SU-DHL-6 (cell line): ENCODE measurements around the gene GRK6.

ENCODE experiments used
- H2AFZ ChIP-seq: fragments of 200-600 bp; sonication (generic); 2 replicates; pipeline ENCODE4 v1.6.1; 2014; ENCODE audit warnings: low read depth, mild to moderate bottlenecking, moderate library complexity, mixed read lengths, antibody characterized with exemption, low read length; ENCODE audit not compliant: severe bottlenecking
- H3F3A ChIP-seq: fragments of 200-600 bp; shearing (Covaris generic); 2 replicates; pipeline ENCODE4 v1.6.0; 2016; ENCODE audit warnings: antibody characterized with exemption, mild to moderate bottlenecking; ENCODE audit not compliant: insufficient read depth
- H3K27ac ChIP-seq: fragments of 200-600 bp; sonication (generic); 2 replicates; pipeline ENCODE4 v1.5.1; 2016; ENCODE audit warnings: low read depth, mild to moderate bottlenecking, low read length, moderate library complexity, mixed read lengths
- H3K27me3 ChIP-seq: fragments of 200-600 bp; sonication (generic), shearing (Covaris generic); 2 replicates; pipeline ENCODE4 v1.6.0; 2014; ENCODE audit warnings: mild to moderate bottlenecking, low read length
- H3K36me3 ChIP-seq: fragments of 200-600 bp; sonication (generic); 2 replicates; pipeline ENCODE4 v1.6.1; 2014; ENCODE audit warnings: mild to moderate bottlenecking, low read length, mixed read lengths
- H3K4me2 ChIP-seq: fragments of 300-600, 200-600 bp; shearing (Covaris generic), sonication (generic); 2 replicates; pipeline ENCODE4 v1.6.0; 2014; ENCODE audit warnings: low read length, low read depth, mild to moderate bottlenecking; ENCODE audit not compliant: poor library complexity, severe bottlenecking
- H3K4me3 ChIP-seq: fragments of 200-600 bp; sonication (generic); 2 replicates; pipeline ENCODE4 v1.5.1; 2014; ENCODE audit warnings: antibody characterized with exemption, low read length, mild to moderate bottlenecking, mixed read lengths; ENCODE audit not compliant: insufficient read depth, poor library complexity, severe bottlenecking
- H3K79me2 ChIP-seq: fragments of 200-600 bp; sonication (generic); 2 replicates; pipeline ENCODE4 v1.6.1; 2014; ENCODE audit warnings: mild to moderate bottlenecking, low read length, moderate library complexity; ENCODE audit not compliant: insufficient read depth
- H3K9ac ChIP-seq: fragments of 200-600 bp; sonication (generic); 2 replicates; pipeline ENCODE4 v1.7.0; 2014; ENCODE audit warnings: mild to moderate bottlenecking, low read length
- H3K9me2 ChIP-seq: fragments of 200-600 bp; sonication (generic); replicated peaks from 2 replicates; pipeline ENCODE4 v1.6.1; 2014; ENCODE audit warnings: low read length; ENCODE audit not compliant: insufficient read depth
- H3K9me3 ChIP-seq: fragments of 200-600 bp; sonication (generic); 2 replicates; pipeline ENCODE4 v1.6.1; 2014; ENCODE audit warnings: low read length, mixed read lengths; ENCODE audit not compliant: insufficient read depth
- H4K20me1 ChIP-seq: fragments of 200-600 bp; sonication (generic); 2 replicates; pipeline ENCODE4 v1.6.1; 2014; ENCODE audit warnings: low read depth, mild to moderate bottlenecking, antibody characterized with exemption, low read length, moderate library complexity, mixed read lengths
- EZH2phosphoT487 ChIP-seq: fragments of 200-600 bp; sonication (generic), shearing (Covaris generic); conservative IDR thresholded peaks from 2 replicates; pipeline ENCODE4 v1.6.1; 2018; ENCODE audit warnings: mild to moderate bottlenecking, antibody characterized with exemption, low read length, moderate library complexity, mixed read lengths
- TF ChIP-seq, protein P1 (sequence below): fragments of 200-600 bp; sonication (generic); IDR thresholded peaks from one replicate; pipeline ENCODE4 v1.5.1; 2017; ENCODE audit warnings: antibody characterized with exemption, mild to moderate bottlenecking, low read length, moderate library complexity; ENCODE audit not compliant: insufficient read depth, poor library complexity, severe bottlenecking

The GRK6 gene

DNA sequence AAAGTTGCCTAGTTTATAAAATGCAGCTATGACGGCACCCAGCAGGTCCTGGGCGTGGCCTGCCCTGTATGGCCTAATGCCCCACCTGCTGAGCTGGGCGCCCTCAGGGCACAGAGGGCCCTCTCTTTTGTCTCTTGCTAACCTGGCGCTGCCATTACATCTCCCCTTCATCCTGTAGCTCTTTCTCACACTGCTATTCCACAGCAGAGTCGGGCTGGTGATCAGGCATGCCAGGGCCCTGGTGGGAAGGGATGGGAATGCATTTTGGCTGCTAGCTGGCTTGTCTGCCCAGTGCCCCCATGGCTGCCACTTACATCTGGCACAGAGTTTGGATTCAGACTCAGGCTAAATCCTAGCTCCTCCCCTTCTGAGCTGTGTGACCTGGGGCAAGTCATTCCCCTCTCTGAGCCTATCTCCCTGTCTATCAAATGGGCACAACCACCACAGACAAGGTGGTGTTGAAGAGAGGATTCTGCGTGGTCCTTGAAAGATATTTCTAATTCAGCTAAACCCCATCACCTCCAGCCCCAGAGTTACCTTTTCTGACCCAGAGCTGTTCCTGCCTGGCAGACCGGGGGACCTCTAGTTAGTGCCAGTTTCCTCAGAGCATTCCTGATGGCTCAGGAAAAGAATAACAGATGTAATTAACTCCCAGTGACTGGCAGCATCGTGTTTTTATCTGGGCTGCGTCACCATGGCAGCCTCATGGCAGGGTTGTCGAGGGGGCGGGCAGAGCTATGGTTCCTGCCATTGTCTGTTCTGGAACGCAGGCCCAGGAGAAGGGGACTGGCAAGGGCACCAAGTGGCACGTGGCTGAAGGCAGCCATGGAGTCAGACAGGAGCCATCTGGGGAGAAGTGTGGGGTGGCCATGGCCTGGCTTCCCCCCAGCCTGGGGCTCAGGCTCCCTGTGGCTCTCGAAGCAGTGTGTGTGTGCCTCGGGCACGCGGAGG is 26.5 kb downstream of the GRK6 start:
- Histone ChIP-seq H3K36me3 (no peaks in the 10 kb centered on the region), H3K4me2 (no peak overlapping the region), H3F3A (peaks cover 19% of the 10 kb centered on the region), H2AFZ (no peak overlapping the region), H3K9me3 (no peaks in the 10 kb centered on the region), H3K4me3 (no peak overlapping the region), H3K79me2 (no peaks in the 10 kb centered on the region), H3K27ac (no peak overlapping the region), H3K27me3 (no peaks in the 10 kb centered on the region), H4K20me1 (peaks cover 3% of the 10 kb centered on the region; the same call in 1 of the 2 replicates), H3K9ac (no peak overlapping the region), H3K9me2 (no peaks in the 10 kb centered on the region)
- TF ChIP-seq, protein P1, sequence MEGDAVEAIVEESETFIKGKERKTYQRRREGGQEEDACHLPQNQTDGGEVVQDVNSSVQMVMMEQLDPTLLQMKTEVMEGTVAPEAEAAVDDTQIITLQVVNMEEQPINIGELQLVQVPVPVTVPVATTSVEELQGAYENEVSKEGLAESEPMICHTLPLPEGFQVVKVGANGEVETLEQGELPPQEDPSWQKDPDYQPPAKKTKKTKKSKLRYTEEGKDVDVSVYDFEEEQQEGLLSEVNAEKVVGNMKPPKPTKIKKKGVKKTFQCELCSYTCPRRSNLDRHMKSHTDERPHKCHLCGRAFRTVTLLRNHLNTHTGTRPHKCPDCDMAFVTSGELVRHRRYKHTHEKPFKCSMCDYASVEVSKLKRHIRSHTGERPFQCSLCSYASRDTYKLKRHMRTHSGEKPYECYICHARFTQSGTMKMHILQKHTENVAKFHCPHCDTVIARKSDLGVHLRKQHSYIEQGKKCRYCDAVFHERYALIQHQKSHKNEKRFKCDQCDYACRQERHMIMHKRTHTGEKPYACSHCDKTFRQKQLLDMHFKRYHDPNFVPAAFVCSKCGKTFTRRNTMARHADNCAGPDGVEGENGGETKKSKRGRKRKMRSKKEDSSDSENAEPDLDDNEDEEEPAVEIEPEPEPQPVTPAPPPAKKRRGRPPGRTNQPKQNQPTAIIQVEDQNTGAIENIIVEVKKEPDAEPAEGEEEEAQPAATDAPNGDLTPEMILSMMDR: no peak
- no peak for TF ChIP-seq EZH2phosphoT487

DNA sequence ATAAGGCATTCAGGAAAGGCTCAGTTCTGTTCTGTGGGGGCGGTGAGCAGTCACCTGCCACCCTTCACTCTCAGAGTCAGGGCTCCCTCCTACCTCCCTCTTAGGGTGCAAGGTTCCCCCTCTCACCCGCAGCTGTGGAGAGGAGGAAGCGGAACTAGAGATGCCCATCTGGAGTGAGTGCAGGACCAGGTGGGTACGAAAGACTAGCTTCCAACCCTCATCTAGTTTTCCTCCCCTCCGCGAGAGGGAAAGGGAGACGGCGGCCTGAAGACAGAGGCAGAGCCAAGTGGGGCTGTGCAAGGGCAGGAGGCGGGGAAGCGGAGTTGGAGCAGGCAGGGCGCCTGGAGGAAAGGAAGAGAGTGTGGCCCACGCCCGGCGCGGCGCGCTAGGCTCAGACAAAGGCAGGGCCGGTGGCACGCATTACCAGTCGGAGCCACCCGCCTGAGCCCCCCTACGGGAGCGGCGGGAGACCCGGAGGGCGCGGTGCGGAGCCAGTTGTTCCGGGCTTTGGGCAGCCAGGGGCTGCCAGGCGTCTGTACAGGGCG is 27.4 kb downstream of the GRK6 start:
- H3K27ac ChIP-seq: no peak overlapping the region
- TF ChIP-seq, protein P1: no peak
- TF ChIP-seq EZH2phosphoT487: no peak
- H3K36me3 ChIP-seq: no peaks in the 10 kb centered on the region

DNA sequence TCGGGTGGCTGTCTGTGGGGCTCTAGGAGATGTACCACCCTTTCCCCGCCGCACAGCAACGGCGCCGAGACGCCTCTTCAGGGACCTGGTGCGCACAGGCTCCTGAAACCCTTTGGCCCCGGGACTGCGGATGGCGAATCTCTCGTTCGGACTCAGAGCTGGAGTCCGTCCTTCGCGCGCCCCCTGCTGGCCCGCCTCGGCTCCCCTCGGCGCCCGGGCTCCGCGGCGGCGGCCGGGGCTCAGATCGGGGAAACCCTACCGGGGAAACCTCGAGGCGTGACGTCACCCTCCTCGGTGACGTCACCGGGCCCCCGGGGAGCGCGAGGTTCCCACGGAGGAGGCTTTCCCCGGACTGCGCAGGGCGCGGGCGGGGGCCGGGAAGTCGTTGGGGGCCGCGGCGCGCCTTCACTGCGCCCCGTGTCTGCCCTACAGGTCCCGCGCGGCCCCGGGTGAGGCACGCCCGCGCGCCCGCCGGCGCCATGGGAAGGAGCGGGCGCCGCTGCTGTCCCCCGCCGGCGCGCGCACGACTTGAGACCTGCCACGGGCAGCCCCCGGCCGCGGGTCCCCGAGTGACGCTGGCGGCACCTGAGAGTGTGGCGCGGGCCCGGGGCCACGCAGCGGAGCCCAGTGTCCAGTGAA is 28.0 kb downstream of the GRK6 start:
- H3K4me3 ChIP-seq: peak overlapping the region; percentile 68
- TF ChIP-seq, protein P1: peak; percentile 81
- TF ChIP-seq EZH2phosphoT487: no peak
- peak overlapping the region; percentile 71 for H2AFZ ChIP-seq
- H3K36me3 ChIP-seq: no peaks in the 10 kb centered on the region
- peak overlapping the region; percentile 85 for H3K9ac ChIP-seq
- no peaks in the 10 kb centered on the region for H3K79me2 ChIP-seq
- H3K9me2 ChIP-seq: no peaks in the 10 kb centered on the region
- peak overlapping the region; percentile 96 for H3K4me2 ChIP-seq
- H3K9me3 ChIP-seq: no peaks in the 10 kb centered on the region
- peaks cover 3% of the 10 kb centered on the region; the same call in 1 of the 2 replicates for H4K20me1 ChIP-seq
- H3K27me3 ChIP-seq: no peaks in the 10 kb centered on the region
- peaks cover 13% of the 10 kb centered on the region for H3F3A ChIP-seq
- H3K27ac ChIP-seq: peak overlapping the region; percentile 93

More for the DNA sequence above, 27.4 kb downstream of the GRK6 start:
- no peaks in the 10 kb centered on the region for H3K9me3 ChIP-seq
- H4K20me1 ChIP-seq: peaks cover 3% of the 10 kb centered on the region; the same call in 1 of the 2 replicates
- H3F3A ChIP-seq: peaks cover 13% of the 10 kb centered on the region
- peak overlapping the region; percentile 35 for H3K4me3 ChIP-seq
- H3K79me2 ChIP-seq: no peaks in the 10 kb centered on the region
- no peaks in the 10 kb centered on the region for H3K27me3 ChIP-seq
- peak overlapping the region; percentile 85 for H3K9ac ChIP-seq
- peak overlapping the region; percentile 96 for H3K4me2 ChIP-seq
- no peak overlapping the region for H2AFZ ChIP-seq
- H3K9me2 ChIP-seq: no peaks in the 10 kb centered on the region
